Loucy (cell line): ENCODE data around the gene SHISAL2A.

Source experiments
- H2AFZ ChIP-seq: fragments of 200-600 bp; sonication (generic); 2 replicates; pipeline ENCODE4 v1.6.0; 2016; ENCODE audit warnings: antibody characterized with exemption, mild to moderate bottlenecking, low read length, moderate library complexity
- H3F3A ChIP-seq: fragments of 200-600 bp; 2 replicates; pipeline ENCODE4 v1.6.0; 2016; ENCODE audit warnings: antibody characterized with exemption, low read depth, mild to moderate bottlenecking
- H3K27me3 ChIP-seq: fragments of 200-600 bp; sonication (generic); 2 replicates; pipeline ENCODE4 v1.6.1; 2014; ENCODE audit warnings: low read length, mild to moderate bottlenecking; ENCODE audit not compliant: insufficient read depth, poor library complexity, severe bottlenecking
- H3K36me3 ChIP-seq: fragments of 200-600 bp; sonication (generic); 2 replicates; pipeline ENCODE4 v1.6.1; 2016; ENCODE audit warnings: low read length; ENCODE audit not compliant: insufficient read depth
- H3K4me1 ChIP-seq: fragments of 200-600 bp; sonication (generic); 2 replicates; pipeline ENCODE4 v1.5.1; 2014; ENCODE audit warnings: low read length, mild to moderate bottlenecking; ENCODE audit not compliant: insufficient read depth, poor library complexity, severe bottlenecking
- H3K4me2 ChIP-seq: fragments of 200-600 bp; sonication (generic); 2 replicates; pipeline ENCODE4 v1.6.0; 2014; ENCODE audit warnings: antibody characterized with exemption, low read length, low read depth, mild to moderate bottlenecking; ENCODE audit not compliant: poor library complexity, severe bottlenecking
- H3K4me3 ChIP-seq: fragments of 200-600 bp; sonication (generic); 2 replicates; pipeline ENCODE4 v1.5.1; 2014; ENCODE audit warnings: low read length, mild to moderate bottlenecking, mixed read lengths; ENCODE audit not compliant: poor library complexity, severe bottlenecking
- H3K79me2 ChIP-seq: fragments of 200-600 bp; sonication (generic); 2 replicates; pipeline ENCODE4 v1.6.1; 2014; ENCODE audit warnings: low read length; ENCODE audit not compliant: insufficient read depth
- H3K9ac ChIP-seq: fragments of 200-600 bp; sonication (generic); 2 replicates; pipeline ENCODE4 v1.6.0; 2014; ENCODE audit warnings: mild to moderate bottlenecking, low read depth, low read length, moderate library complexity; ENCODE audit not compliant: poor library complexity, severe bottlenecking
- H3K9me2 ChIP-seq: fragments of 200-600 bp; sonication (generic); replicated peaks from 2 replicates; pipeline ENCODE4 v1.6.1; 2016; ENCODE audit warnings: low read depth, low read length, mixed read lengths
- H3K9me3 ChIP-seq: fragments of 200-600 bp; sonication (generic); 2 replicates; pipeline ENCODE4 v1.6.1; 2014; ENCODE audit warnings: mild to moderate bottlenecking, antibody characterized with exemption, low read length, low read depth; ENCODE audit not compliant: insufficient read depth
- H4K20me1 ChIP-seq: fragments of 200-600 bp; sonication (generic); 2 replicates; pipeline ENCODE4 v1.6.0; 2014; ENCODE audit warnings: antibody characterized with exemption, low read length, mild to moderate bottlenecking; ENCODE audit not compliant: insufficient read depth, poor library complexity, severe bottlenecking
- EZH2phosphoT487 ChIP-seq: fragments of 200-600 bp; IDR thresholded peaks from 2 replicates; pipeline ENCODE4 v1.6.1; 2018; ENCODE audit warnings: antibody characterized with exemption, mild to moderate bottlenecking, moderate library complexity, borderline replicate concordance
- TF ChIP-seq, protein P1 (sequence below): fragments of 200-600 bp; sonication (generic); conservative IDR thresholded peaks from 2 replicates; pipeline ENCODE4 v1.5.1; 2014; ENCODE audit warnings: mild to moderate bottlenecking, antibody characterized with exemption, low read length

Gene SHISAL2A

DNA sequence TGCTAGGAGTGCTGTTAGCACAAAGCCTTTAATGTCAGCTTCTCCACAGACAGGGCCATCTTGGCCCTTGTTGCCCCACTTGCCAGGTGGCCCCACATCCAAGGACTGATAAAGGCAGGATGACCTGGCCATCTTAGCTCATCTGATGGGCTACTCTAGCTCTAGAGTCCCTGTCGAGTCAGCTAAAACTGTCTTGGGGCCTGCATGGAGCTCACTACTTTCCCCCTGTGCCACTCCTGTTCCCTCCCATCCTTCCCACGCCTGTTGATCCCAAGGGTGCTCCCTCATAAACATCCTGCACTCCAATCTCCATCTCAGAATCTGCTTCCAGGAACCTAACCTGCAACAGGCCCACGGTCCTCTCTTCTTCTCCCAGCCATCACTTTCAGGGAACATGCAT lies 31.4 kb upstream of the SHISAL2A start:
- Histone ChIP-seq H4K20me1 (no peaks in the 10 kb centered on the region), H3F3A (no peaks in the 10 kb centered on the region), H3K9ac (peak overlapping the region; percentile 88), H3K9me3 (no peaks in the 10 kb centered on the region), H3K4me3 (peak overlapping the region; percentile 81), H3K4me2 (peak overlapping the region; percentile 85), H3K9me2 (no peaks in the 10 kb centered on the region), H3K79me2 (peaks cover 42% of the 10 kb centered on the region), H3K36me3 (no peaks in the 10 kb centered on the region), H3K4me1 (peaks cover 35% of the 10 kb centered on the region), H2AFZ (peak overlapping the region; percentile 97), H3K27me3 (no peaks in the 10 kb centered on the region)
- no peak for TF ChIP-seq EZH2phosphoT487
- TF ChIP-seq, protein P1, sequence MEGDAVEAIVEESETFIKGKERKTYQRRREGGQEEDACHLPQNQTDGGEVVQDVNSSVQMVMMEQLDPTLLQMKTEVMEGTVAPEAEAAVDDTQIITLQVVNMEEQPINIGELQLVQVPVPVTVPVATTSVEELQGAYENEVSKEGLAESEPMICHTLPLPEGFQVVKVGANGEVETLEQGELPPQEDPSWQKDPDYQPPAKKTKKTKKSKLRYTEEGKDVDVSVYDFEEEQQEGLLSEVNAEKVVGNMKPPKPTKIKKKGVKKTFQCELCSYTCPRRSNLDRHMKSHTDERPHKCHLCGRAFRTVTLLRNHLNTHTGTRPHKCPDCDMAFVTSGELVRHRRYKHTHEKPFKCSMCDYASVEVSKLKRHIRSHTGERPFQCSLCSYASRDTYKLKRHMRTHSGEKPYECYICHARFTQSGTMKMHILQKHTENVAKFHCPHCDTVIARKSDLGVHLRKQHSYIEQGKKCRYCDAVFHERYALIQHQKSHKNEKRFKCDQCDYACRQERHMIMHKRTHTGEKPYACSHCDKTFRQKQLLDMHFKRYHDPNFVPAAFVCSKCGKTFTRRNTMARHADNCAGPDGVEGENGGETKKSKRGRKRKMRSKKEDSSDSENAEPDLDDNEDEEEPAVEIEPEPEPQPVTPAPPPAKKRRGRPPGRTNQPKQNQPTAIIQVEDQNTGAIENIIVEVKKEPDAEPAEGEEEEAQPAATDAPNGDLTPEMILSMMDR = no peak

DNA sequence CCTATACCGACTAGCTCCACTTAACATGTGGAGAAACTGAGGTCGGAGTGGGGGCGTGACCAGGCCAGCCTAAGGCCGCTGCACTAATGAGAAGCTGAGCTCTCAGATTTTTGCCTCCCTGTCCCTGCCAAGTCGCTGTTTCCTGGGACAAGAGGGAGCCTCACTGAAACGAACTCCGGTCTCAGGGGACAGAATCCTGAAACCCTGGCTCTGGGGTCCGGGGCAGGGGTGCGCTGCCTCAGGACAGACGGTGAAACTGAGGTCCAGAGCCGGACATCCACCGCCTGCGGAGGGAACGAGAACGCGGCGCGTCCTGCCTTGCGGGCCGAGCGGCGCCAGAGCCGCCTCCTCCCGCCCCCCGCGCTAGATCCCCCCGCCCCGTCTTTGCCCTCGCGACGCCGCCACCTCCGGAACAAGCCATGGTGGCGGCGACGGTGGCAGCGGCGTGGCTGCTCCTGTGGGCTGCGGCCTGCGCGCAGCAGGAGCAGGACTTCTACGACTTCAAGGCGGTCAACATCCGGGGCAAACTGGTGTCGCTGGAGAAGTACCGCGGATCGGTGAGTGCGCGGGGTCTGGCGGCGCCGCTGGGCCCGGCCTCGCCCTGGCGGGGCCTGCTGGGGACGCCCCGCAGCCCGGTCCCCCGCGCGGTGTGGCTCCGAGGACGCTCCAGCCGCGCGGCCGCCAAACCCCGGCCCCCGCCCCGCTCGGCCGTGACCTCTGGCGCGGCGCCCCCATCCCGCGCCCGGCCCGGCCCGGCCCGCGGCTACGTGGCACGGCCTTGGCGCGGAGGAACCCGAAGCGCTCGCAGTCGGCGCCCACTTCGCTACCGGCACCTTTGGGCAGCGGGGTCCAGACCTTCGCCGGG lies 30.7 kb upstream of the SHISAL2A start, which contains the start of gene GPX7:
Gene GPX7, plus strand, starts transcription at position 381 of the 865 bp plus-strand sequence. Its CDS starts 39 bp downstream, at position 420.
- Histone ChIP-seq H3K27me3 (no peaks in the 10 kb centered on the region), H3K4me3 (peak within 1 kb of the TSS; percentile 81), H3K79me2 (peaks cover 42% of the 10 kb centered on the region), H3K9me2 (no peaks in the 10 kb centered on the region), H3K9me3 (no peaks in the 10 kb centered on the region), H2AFZ (peak within 1 kb of the TSS; percentile 97), H3K4me1 (peaks cover 40% of the 10 kb centered on the region), H4K20me1 (no peaks in the 10 kb centered on the region), H3K9ac (peak within 1 kb of the TSS; percentile 88), H3K4me2 (peak within 1 kb of the TSS; percentile 85), H3K36me3 (no peaks in the 10 kb centered on the region), H3F3A (no peaks in the 10 kb centered on the region)
- no peak for TF ChIP-seq EZH2phosphoT487
- TF ChIP-seq, protein P1 = no peak

DNA sequence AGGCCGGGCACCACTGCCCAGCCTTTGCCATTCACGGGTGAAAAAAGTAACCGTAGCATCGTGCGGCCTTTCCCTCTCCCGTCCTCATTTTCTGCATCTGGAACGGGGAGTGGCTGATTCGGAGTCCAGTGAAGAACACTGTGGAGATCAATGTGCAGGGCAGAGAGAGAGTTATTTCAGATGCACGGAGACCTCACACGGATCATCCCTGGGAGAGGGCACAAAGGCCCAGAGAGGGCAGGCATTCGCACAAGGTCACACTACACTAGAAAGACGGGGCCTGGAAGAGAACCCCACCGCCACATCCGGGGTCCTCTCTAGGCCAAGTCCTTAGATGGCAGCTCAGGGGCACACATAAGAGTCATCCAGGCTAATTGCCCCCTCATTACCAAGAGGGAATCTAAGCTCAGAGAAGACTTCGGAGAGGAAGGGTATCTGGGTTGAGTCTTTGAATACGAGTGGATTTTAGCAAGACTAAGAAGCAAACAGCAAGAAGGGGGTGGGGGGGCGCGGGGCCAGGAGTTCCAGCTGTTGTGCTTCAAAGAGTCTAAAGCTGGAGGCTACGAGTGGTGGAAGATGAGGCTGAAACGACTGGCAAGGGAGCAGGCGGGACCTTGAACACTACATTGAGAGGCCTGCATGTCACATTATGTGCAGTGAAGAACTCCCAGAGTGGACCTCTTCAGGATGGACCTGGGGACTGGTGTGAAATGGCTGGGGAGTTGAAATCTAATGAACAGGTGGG lies 29.9 kb upstream of the SHISAL2A start:
- Histone ChIP-seq H4K20me1 (no peaks in the 10 kb centered on the region), H3K36me3 (peaks cover 6% of the 10 kb centered on the region; the same call in 1 of the 2 replicates), H3K9me2 (no peaks in the 10 kb centered on the region), H3F3A (no peaks in the 10 kb centered on the region), H3K27me3 (no peaks in the 10 kb centered on the region), H3K4me1 (peaks cover 46% of the 10 kb centered on the region), H3K79me2 (peaks cover 42% of the 10 kb centered on the region), H3K4me2 (peak overlapping the region; percentile 84), H3K9ac (peak overlapping the region; percentile 88), H2AFZ (peak overlapping the region; percentile 67), H3K9me3 (no peaks in the 10 kb centered on the region), H3K4me3 (peak overlapping the region; percentile 81)
- TF ChIP-seq EZH2phosphoT487 = no peak
- TF ChIP-seq, protein P1 = no peak
